BJ (cell line): Measurements from ENCODE around the gene FAM168B. TPM values are rescaled to one million over a fixed set of nuclear protein-coding genes. Genes with fewer than 3 reads are reported as not detected.

ENCODE experiments used
- CTCF ChIA-PET: fragments of 350-600 bp; formaldehyde crosslinking; extraction: SDS; loops from one replicate; lab custom pipeline; 2021; ENCODE audit warnings: antibody characterized with exemption, inconsistent platforms; lab: Yijun Ruan, JAX
- POLR2A ChIA-PET: fragments of 300-600 bp; sonication (Branson Sonifier 250); formaldehyde crosslinking; extraction: SDS; loops from one replicate; lab custom pipeline; 2021; ENCODE audit warnings: antibody characterized with exemption; lab: Charles Lee
- DNase-seq: peaks from one replicate; pipeline ENCODE4 v3.0.0-alpha.2; 2011; ENCODE audit warnings: low read depth
- H3K27me3 ChIP-seq: 2 replicates; pipeline ENCODE4 v1.6.0; 2011; ENCODE audit warnings: low read length; ENCODE audit not compliant: control insufficient read depth, insufficient read depth
- H3K36me3 ChIP-seq: 2 replicates; pipeline ENCODE4 v1.5.1; 2011; ENCODE audit warnings: low read length; ENCODE audit not compliant: control insufficient read depth, insufficient read depth
- H3K4me3 ChIP-seq: 2 replicates; pipeline ENCODE4 v1.5.1; 2011; ENCODE audit warnings: low read depth, mild to moderate bottlenecking, control low read depth, low read length
- polyA plus RNA-seq: library from polyadenylated mRNA; depleted of rRNA; stranded (reverse); fragments of >200 nt; gene quantifications from 2 replicates; pipeline ENCODE4 v1.2.3, GENCODE V29; 2011
- TF ChIP-seq, protein P1 (sequence below): IDR thresholded peaks from 2 replicates; pipeline ENCODE4 v1.5.1; 2011; ENCODE audit warnings: low read depth, mild to moderate bottlenecking, control low read depth, inconsistent platforms, low read length, moderate library complexity; ENCODE audit not compliant: insufficient read depth

Gene FAM168B
- polyA plus RNA-seq, 1 experiment, result 85.6 TPM

DNA sequence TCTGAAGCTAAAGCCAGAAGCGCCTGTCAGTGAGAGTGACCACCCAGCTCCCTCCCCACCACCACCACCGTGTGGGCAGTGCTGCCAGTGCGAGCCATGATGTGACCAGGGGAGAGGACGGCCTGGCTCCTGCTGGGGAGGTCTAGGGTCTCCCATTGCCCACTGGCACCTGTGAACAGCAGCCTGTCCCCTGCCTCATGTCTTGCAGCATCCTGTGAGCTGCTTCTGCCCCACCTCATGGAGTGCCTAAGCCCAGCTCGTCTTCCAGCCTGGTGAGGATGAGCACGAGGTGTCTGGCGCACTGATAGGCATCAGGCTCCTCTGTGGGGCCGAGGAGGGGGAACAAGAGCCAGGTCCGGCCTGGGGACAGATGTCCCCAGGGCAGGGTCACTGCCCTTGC is 61.4 kb downstream of the FAM168B start:
- ChIA-PET CTCF (no interaction called here), POLR2A (no interaction called here)
- no peaks in the 10 kb centered on the region for H3K36me3 ChIP-seq
- no peaks in the 10 kb centered on the region for H3K27me3 ChIP-seq
- no peak for DNase-seq
- H3K4me3 ChIP-seq, result no peak overlapping the region
- TF ChIP-seq, protein P1, sequence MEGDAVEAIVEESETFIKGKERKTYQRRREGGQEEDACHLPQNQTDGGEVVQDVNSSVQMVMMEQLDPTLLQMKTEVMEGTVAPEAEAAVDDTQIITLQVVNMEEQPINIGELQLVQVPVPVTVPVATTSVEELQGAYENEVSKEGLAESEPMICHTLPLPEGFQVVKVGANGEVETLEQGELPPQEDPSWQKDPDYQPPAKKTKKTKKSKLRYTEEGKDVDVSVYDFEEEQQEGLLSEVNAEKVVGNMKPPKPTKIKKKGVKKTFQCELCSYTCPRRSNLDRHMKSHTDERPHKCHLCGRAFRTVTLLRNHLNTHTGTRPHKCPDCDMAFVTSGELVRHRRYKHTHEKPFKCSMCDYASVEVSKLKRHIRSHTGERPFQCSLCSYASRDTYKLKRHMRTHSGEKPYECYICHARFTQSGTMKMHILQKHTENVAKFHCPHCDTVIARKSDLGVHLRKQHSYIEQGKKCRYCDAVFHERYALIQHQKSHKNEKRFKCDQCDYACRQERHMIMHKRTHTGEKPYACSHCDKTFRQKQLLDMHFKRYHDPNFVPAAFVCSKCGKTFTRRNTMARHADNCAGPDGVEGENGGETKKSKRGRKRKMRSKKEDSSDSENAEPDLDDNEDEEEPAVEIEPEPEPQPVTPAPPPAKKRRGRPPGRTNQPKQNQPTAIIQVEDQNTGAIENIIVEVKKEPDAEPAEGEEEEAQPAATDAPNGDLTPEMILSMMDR, result no peak

DNA sequence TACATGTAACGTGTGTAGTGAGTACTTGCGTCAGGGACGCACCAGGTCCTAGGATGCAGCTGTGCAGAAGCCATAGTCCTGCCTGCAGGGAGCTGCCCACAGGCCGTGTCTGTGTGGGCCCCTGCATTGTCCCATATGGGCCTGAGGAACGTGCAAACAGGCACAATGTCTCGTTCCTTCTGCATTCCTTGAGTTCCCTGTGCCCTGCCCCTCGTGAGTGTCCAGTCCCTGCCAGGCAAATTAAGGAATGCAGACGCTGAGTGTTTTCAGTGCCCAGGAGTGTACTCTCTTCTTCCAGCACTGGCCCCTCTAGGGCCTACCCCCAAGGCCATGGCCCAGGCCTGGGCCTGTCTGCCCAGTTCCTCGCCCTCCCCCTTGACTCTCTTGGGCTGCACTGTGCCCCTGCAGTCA is 61.8 kb downstream of the FAM168B start:
- H3K36me3 ChIP-seq, result no peaks in the 10 kb centered on the region
- no peaks in the 10 kb centered on the region for H3K27me3 ChIP-seq
- ChIA-PET CTCF (no interaction called here), POLR2A (no interaction called here)
- no peak for DNase-seq
- H3K4me3 ChIP-seq, result no peak overlapping the region
- TF ChIP-seq, protein P1, result no peak

DNA sequence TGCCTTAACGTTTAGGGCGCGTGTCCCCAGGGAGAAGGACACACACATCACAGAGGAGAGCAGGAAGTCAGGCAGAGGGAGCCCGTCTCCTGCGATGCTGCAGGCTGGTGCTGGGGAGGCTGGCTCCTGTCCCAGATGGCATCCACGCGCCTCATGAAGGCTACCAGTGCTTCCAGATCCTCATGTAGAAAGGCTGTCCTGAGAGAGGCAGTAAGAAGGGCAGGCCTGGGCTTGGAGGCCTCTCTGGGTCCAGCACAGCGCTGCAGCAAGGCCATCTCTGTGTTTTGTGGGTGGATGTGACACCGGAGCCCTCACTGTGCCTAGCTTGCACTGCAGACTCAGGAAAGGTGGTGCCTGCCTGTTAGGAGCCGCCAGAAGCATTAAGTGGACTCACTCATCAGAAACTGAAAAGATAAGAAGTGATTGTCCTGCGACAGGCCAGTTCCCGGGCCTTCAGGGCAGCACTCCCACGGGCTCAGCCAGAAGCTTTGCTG is 62.7 kb downstream of the FAM168B start:
- Histone ChIP-seq H3K27me3 (no peaks in the 10 kb centered on the region), H3K4me3 (no peak overlapping the region), H3K36me3 (no peaks in the 10 kb centered on the region)
- no peak for DNase-seq
- POLR2A ChIA-PET, result no interaction called here
- TF ChIP-seq, protein P1, result no peak
- CTCF ChIA-PET, result no interaction called here

DNA sequence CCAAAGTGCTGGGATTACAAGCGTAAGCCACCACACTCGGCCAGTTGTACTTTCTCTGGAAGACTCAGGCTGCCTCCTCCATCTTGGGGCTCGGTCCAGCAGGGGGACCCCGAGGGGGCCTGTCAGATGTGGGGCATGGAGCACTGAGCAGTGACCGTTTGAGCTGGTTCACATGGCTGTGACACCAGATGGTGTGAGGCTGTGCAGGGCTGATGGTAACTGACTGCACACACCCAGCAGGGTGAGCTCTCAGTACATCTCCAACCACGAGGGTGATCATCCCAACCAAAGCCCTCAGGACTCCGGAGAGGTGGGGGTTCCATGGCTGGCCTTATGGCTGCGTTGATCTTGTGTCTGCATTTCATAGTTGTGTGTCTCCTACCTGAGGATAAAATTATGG is 63.4 kb downstream of the FAM168B start:
- ChIA-PET POLR2A (no interaction called here), CTCF (no interaction called here)
- Histone ChIP-seq H3K27me3 (peaks cover 2% of the 10 kb centered on the region; the same call in 1 of the 2 replicates), H3K4me3 (no peak overlapping the region), H3K36me3 (no peaks in the 10 kb centered on the region)
- DNase-seq, result no peak
- TF ChIP-seq, protein P1, result no peak

DNA sequence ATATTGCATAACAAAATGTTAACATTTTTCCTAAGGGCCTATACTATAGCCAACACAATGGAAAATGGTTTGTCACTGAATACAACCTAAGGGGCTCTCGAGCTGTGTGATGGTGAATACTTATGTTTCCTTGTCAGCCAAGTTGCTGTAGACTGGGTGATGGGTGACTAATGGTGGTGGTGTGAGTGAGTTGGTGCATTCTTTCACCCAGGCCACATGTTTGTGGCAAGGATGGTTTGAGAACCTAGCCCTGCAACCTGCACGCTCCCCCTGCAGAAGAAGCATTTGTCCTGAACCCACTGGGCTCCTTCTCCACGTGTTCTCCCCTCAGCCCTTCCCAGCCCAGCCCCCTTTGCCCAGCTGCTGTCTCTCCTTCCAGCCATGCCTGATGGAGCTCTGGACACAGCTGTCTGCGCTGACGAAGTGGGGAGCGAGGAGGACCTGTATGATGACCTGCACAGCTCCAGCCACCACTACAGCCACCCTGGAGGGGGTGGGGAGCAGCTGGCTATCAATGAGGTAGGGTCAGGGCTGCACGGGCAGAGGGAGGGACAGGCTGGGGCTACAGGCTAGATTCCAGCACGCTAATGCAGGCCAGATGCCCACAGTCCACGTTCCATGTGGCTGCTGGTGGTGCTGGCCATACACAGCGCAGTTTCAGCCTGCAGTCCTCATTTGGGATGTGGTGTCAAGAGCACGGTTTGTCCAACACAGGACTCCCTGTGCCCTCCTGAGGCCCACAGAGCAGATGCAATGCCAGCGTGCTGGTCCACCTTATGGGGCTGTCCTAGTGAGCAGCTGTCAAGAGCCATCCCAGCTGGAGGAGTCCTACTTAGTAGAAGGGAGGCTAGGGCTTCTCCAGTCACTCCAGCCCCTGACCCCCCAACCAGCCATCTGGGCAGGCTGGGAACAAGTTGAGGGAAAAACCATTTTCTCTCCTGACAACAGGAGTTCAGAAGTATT is 65.4 kb downstream of the FAM168B start:
- Histone ChIP-seq H3K4me3 (no peak overlapping the region), H3K36me3 (no peaks in the 10 kb centered on the region), H3K27me3 (peaks cover 2% of the 10 kb centered on the region; the same call in 1 of the 2 replicates)
- TF ChIP-seq, protein P1, result no peak
- CTCF ChIA-PET, result interaction anchor here (0.9 kb wide), 1 partner anchor 230 kb away, joined by 3 read pairs; no protein-coding TSS in a partner anchor
- DNase-seq, result no peak
- POLR2A ChIA-PET, result no interaction called here
